HCT116 (cell line): ENCODE measurements around the gene VEPH1. TPM values are rescaled to one million over a fixed set of nuclear protein-coding genes. Genes with fewer than 3 reads are reported as not detected.

Source experiments
- ATAC-seq: fragments of 200-7000 bp; cut with Tn5 transposase; 2 replicates; pipeline ENCODE4 v1.9.1; 2020; ENCODE audit warnings: mild to moderate bottlenecking, moderate library complexity
- BruUV-seq: library from RNA; stranded (reverse); fragments of 400-500 nt; replicated peaks from 2 replicates; lab custom pipeline; 2021; lab: Mats Ljungman, UMichigan
- CTCF ChIA-PET: fragments of 300-600 bp; sonication (Branson Sonifier 250); formaldehyde crosslinking; loops from one replicate; lab custom pipeline; 2021; ENCODE audit warnings: antibody characterized with exemption; lab: Charles Lee
- POLR2A ChIA-PET: fragments of 300-600, 350-600 bp; sonication (Branson Sonifier 250); formaldehyde crosslinking; loops from one replicate; lab custom pipeline; 2021; ENCODE audit warnings: antibody characterized with exemption; lab: Charles Lee
- RAD21 ChIA-PET, 2 experiments: fragments of 300-600 bp; sonication (Branson Sonifier 250); formaldehyde crosslinking; loops; one replicate each; lab custom pipeline; 2023; ENCODE audit warnings: low total read pairs in 2 of 2; ENCODE audit not compliant: uncharacterized antibody in 2 of 2, unreplicated experiment in 2 of 2, low non-redundant PET in 1 of 2; lab: Charles Lee
- DNase-seq: peaks from one replicate; pipeline ENCODE4 v3.0.0-alpha.2; 2010; ENCODE audit warnings: low read depth, low spot score
- H2AFZ ChIP-seq: fragments of 200-600 bp; shearing (Covaris generic), sonication (generic); 2 replicates; pipeline ENCODE4 v1.6.1; 2017; ENCODE audit warnings: low read depth, mixed run types, mixed read lengths, antibody characterized with exemption, low read length; ENCODE audit not compliant: poor library complexity, severe bottlenecking
- H3K27ac ChIP-seq: 2 replicates; pipeline ENCODE4 v1.5.1; 2012; ENCODE audit warnings: low read depth, low read length
- H3K27me3 ChIP-seq: fragments of 200-600 bp; sonication (generic); 2 replicates; pipeline ENCODE4 v1.6.1; 2016; ENCODE audit warnings: mixed run types, low read length, mixed read lengths; ENCODE audit not compliant: insufficient read depth
- H3K36me3 ChIP-seq, 2 experiments: fragments of 200-500 bp in 1 of 2; fragments of 200-600 bp in 1 of 2; sonication (Bioruptor generic) in 1 of 2; sonication (generic) in 1 of 2; 2 replicates each; pipeline versions ENCODE4 v1.5.1 to v1.6.1; 2014 to 2016; ENCODE audit warnings: low read length in 2 of 2, inconsistent platforms in 1 of 2, mixed read lengths in 1 of 2, mixed run types in 1 of 2; ENCODE audit not compliant: insufficient read depth in 2 of 2, control insufficient read depth in 1 of 2
- H3K4me1 ChIP-seq, 2 experiments: fragments of 200-600 bp in 1 of 2; sonication (generic) in 1 of 2; 2 replicates each; pipeline versions ENCODE4 v1.5.1 to v1.6.1; 2012 to 2017; ENCODE audit warnings: low read length in 2 of 2, inconsistent platforms in 1 of 2, mild to moderate bottlenecking in 1 of 2, mixed read lengths in 1 of 2, mixed run types in 1 of 2, moderate library complexity in 1 of 2; ENCODE audit not compliant: insufficient read depth in 2 of 2, control insufficient read depth in 1 of 2
- H3K4me2 ChIP-seq: fragments of 200-600 bp; sonication (generic); 2 replicates; pipeline ENCODE4 v1.6.1; 2017; ENCODE audit warnings: mixed run types, low read length, mixed read lengths
- H3K4me3 ChIP-seq, 2 experiments: fragments of 200-600 bp in 1 of 2; sonication (generic) in 1 of 2; replicated peaks in 1 of 2; 2 replicates each; pipeline ENCODE4 v1.5.1; 2011 to 2016; ENCODE audit warnings: low read length in 2 of 2, control low read depth in 1 of 2, low read depth in 1 of 2, mild to moderate bottlenecking in 1 of 2, mixed read lengths in 1 of 2, mixed run types in 1 of 2
- H3K79me2 ChIP-seq: fragments of 200-600 bp; sonication (generic); 2 replicates; pipeline ENCODE4 v1.6.1; 2017; ENCODE audit warnings: mild to moderate bottlenecking, mixed run types, low read length, moderate library complexity, mixed read lengths; ENCODE audit not compliant: insufficient read depth
- H3K9ac ChIP-seq: fragments of 200-600 bp; sonication (generic); 2 replicates; pipeline ENCODE4 v1.6.1; 2016; ENCODE audit warnings: low read length, mixed read lengths
- H3K9me2 ChIP-seq: fragments of 200-600 bp; sonication (generic), shearing (Covaris generic); 2 replicates; pipeline ENCODE4 v1.6.1; 2017; ENCODE audit warnings: mixed run types, mild to moderate bottlenecking, moderate library complexity; ENCODE audit not compliant: insufficient read depth
- H3K9me3 ChIP-seq, 2 experiments: fragments of 200-500 bp in 1 of 2; fragments of 200-600 bp in 1 of 2; sonication (Bioruptor generic) in 1 of 2; sonication (generic) in 1 of 2; 2 replicates each; pipeline ENCODE4 v1.6.1; 2014 to 2017; ENCODE audit warnings: low read length in 2 of 2, mixed read lengths in 2 of 2, inconsistent platforms in 1 of 2, low read depth in 1 of 2, mild to moderate bottlenecking in 1 of 2, mixed run types in 1 of 2, moderate library complexity in 1 of 2; ENCODE audit not compliant: control insufficient read depth in 1 of 2, insufficient read depth in 1 of 2
- H4K20me1 ChIP-seq: fragments of 200-600 bp; sonication (generic), shearing (Covaris generic); 2 replicates; pipeline ENCODE4 v1.6.1; 2017; ENCODE audit warnings: mixed run types, mild to moderate bottlenecking, moderate library complexity; ENCODE audit not compliant: insufficient read depth
- EGR1 ChIP-seq: IDR thresholded peaks from 2 replicates; pipeline ENCODE4 v1.6.1; 2012; ENCODE audit warnings: low read depth
- ELF1 ChIP-seq: IDR thresholded peaks from 2 replicates; pipeline ENCODE4 v1.6.1; 2012; ENCODE audit warnings: low read depth, borderline replicate concordance
- POLR2AphosphoS5 ChIP-seq: IDR thresholded peaks from 2 replicates; pipeline ENCODE4 v1.6.1; 2011; ENCODE audit warnings: mild to moderate bottlenecking, low read depth, low read length, moderate library complexity
- RAD21 ChIP-seq: IDR thresholded peaks from 2 replicates; pipeline ENCODE4 v1.6.1; 2012; ENCODE audit warnings: low read depth, mild to moderate bottlenecking
- TCF7L2 ChIP-seq: IDR thresholded peaks from 2 replicates; pipeline ENCODE4 v1.7.0; 2011; ENCODE audit warnings: borderline replicate concordance, inconsistent platforms; ENCODE audit not compliant: insufficient read depth, insufficient read length; ENCODE audit errors: extremely low read depth
- ZNF274 ChIP-seq: fragments of 200-500 bp; sonication (Bioruptor generic); IDR thresholded peaks from 2 replicates; pipeline ENCODE4 v1.6.1; 2014; ENCODE audit warnings: mild to moderate bottlenecking, low read depth, low read length, inconsistent platforms
- intact Hi-C: fragments of 100-400 bp; cut with micrococcal nuclease; formaldehyde crosslinking; loops from 2 replicates; pipeline ENCODE4 v1.10.0; 2022
- total RNA-seq: library from RNA; stranded (reverse); gene quantifications from one replicate; pipeline ENCODE4 v1.2.1, GENCODE V29; 2021; ENCODE audit not compliant: unreplicated experiment

VEPH1 gene
- total RNA-seq, 1 experiment from 2014 or later = 4.9 TPM

DNA sequence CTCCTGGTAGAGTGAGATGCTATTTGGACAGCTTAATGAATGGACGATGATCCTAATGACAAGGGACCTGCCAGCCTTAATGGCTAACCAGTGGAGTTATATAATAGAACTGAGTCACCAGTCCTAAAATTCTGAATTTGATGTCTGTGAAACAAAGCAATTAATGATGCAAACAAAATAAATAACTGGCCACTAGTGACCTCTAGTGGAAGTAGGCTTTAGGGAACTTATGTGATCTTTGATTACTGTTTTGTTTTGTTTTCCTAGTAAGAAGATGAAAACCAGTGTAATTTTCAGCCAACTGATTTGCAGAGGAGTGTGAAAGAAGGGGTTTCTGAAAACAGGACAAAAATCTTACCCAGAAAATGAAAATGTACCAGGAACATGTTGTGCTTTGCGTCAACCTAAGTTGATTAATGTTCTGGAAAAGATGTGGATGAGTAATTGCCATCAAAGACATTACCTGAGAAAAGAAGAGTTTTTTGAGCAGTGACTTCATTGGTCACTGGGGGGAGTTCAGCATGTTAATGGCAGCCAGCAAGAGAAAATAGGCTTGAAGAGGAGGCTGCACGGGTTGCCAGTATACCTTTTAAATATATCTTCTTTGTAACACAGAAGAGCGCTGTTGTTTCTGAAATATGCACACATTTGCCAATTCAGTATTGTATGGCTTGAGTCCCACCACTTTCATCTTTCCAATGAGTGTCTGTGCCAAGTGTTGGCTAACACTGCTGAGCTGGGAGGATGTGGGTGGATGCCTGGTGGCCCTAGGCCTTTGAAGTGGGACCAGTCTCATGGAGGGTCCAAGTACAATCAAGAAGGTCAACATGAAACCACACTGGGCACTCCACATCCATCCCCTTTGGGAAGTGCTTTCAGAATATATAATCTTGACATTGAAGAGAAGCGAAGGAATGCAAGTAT, 9.3 kb downstream of the VEPH1 start (continued):
- TF ChIP-seq POLR2AphosphoS5 (no peak), RAD21 (peak; percentile 78), ZNF274 (no peak)

GRCh38 chr3:157491136-157491535, 12.1 kb downstream of the VEPH1 start:
- no peaks in the 10 kb centered on the region for H3K79me2 ChIP-seq
- H3K4me1 ChIP-seq = no peaks in the 10 kb centered on the region
- no peak overlapping the region for H2AFZ ChIP-seq
- no TSS peak for BruUV-seq
- intact Hi-C loops = no loop called here
- no peaks in the 10 kb centered on the region for H3K27me3 ChIP-seq
- POLR2A ChIA-PET = no interaction called here
- no peaks in the 10 kb centered on the region for H3K9me2 ChIP-seq
- no peak overlapping the region for H3K4me3 ChIP-seq
- H3K9ac ChIP-seq = no peak overlapping the region
- no peak for ATAC-seq
- H4K20me1 ChIP-seq = no peaks in the 10 kb centered on the region
- H3K27ac ChIP-seq = no peak overlapping the region
- H3K36me3 ChIP-seq = no peaks in the 10 kb centered on the region
- no peak for DNase-seq
- RAD21 ChIA-PET = no interaction called here
- TF ChIP-seq TCF7L2 (no peak), RAD21 (no peak), EGR1 (no peak), POLR2AphosphoS5 (no peak)
- H3K9me3 ChIP-seq = no peaks in the 10 kb centered on the region
- H3K4me2 ChIP-seq = no peak overlapping the region
- CTCF ChIA-PET = interaction anchor here (1.1 kb wide), 1 partner anchor 289 kb away, joined by 3 read pairs; no protein-coding TSS in a partner anchor

GRCh38 chr3:157488144-157488543, 15.1 kb downstream of the VEPH1 start:
- POLR2A ChIA-PET = no interaction called here
- no peaks in the 10 kb centered on the region for H3K27me3 ChIP-seq
- H3K4me3 ChIP-seq = no peak overlapping the region
- TF ChIP-seq ELF1 = no peak
- TF ChIP-seq ZNF274 = no peak
- RAD21 ChIA-PET = no interaction called here
- H4K20me1 ChIP-seq = no peaks in the 10 kb centered on the region
- no peak for DNase-seq
- no peaks in the 10 kb centered on the region for H3K9me3 ChIP-seq
- no peak for ATAC-seq
- no peaks in the 10 kb centered on the region for H3K79me2 ChIP-seq
- H3K27ac ChIP-seq = no peak overlapping the region
- no peak overlapping the region for H3K4me2 ChIP-seq
- no peak overlapping the region for H3K9ac ChIP-seq
- no peaks in the 10 kb centered on the region for H3K36me3 ChIP-seq
- intact Hi-C loops = no loop called here
- H2AFZ ChIP-seq = no peak overlapping the region
- H3K4me1 ChIP-seq = no peaks in the 10 kb centered on the region
- BruUV-seq = no TSS peak
- no peaks in the 10 kb centered on the region for H3K9me2 ChIP-seq
- CTCF ChIA-PET = no interaction called here
